ENCODE data around the gene CD8A.

The CD8A gene

GRCh38 chr2:86776532-86776931 is 14.2 kb downstream of the CD8A start:
- H3K27ac ChIP-seq (ENCODE audit: low read depth, low read length, severe bottlenecking), result no peak overlapping the region
- peaks cover 48% of the 10 kb centered on the region for H3K36me3 ChIP-seq (ENCODE audit: control insufficient read depth, insufficient read depth, low read length)
- no peak overlapping the region for H3K4me3 ChIP-seq (ENCODE audit: extremely low read depth, insufficient read depth, low read length, poor library complexity, severe bottlenecking)
- H3K4me1 ChIP-seq (ENCODE audit: control insufficient read depth, insufficient read depth, low read length, poor library complexity, severe bottlenecking), result no peaks in the 10 kb centered on the region
- H3K9me3 ChIP-seq (ENCODE audit: control insufficient read depth, low read length), result no peaks in the 10 kb centered on the region
- WGBS, 2 experiments (ENCODE audit: insufficient coverage in 2 of 2), result 98 to 100% methylated on average over 3 of the region's 7 CpGs

- no peaks in the 10 kb centered on the region for H3K4me1 ChIP-seq (ENCODE audit: control insufficient read depth, insufficient read depth, low read length, poor library complexity, severe bottlenecking)
- peaks cover 60% of the 10 kb centered on the region for H3K36me3 ChIP-seq (ENCODE audit: control insufficient read depth, insufficient read depth, low read length)
- H3K9me3 ChIP-seq (ENCODE audit: control insufficient read depth, low read length), result no peaks in the 10 kb centered on the region
- 46 to 84% methylated on average over 1 to 3 of the region's 4 CpGs for WGBS, 2 experiments (ENCODE audit: insufficient coverage in 2 of 2)
- H3K4me3 ChIP-seq (ENCODE audit: extremely low read depth, insufficient read depth, low read length, poor library complexity, severe bottlenecking), result no peak overlapping the region
- H3K27ac ChIP-seq (ENCODE audit: low read depth, low read length, severe bottlenecking), result no peak overlapping the region
Measured at GRCh38 chr2:86775338-86775737, 15.4 kb downstream of the CD8A start.

GRCh38 chr2:86774862-86775261 is 15.9 kb downstream of the CD8A start:
- no peak overlapping the region for H3K27ac ChIP-seq (ENCODE audit: low read depth, low read length, severe bottlenecking)
- no peak overlapping the region for H3K4me3 ChIP-seq (ENCODE audit: extremely low read depth, insufficient read depth, low read length, poor library complexity, severe bottlenecking)
- no peaks in the 10 kb centered on the region for H3K9me3 ChIP-seq (ENCODE audit: control insufficient read depth, low read length)
- peaks cover 62% of the 10 kb centered on the region for H3K36me3 ChIP-seq (ENCODE audit: control insufficient read depth, insufficient read depth, low read length)
- WGBS, 2 experiments (ENCODE audit: insufficient coverage in 2 of 2), result 70 to 79% methylated on average over 3 to 4 of the region's 5 CpGs
- H3K4me1 ChIP-seq (ENCODE audit: control insufficient read depth, insufficient read depth, low read length, poor library complexity, severe bottlenecking), result no peaks in the 10 kb centered on the region

GRCh38 chr2:86772611-86773010 is 18.1 kb downstream of the CD8A start:
- no peaks in the 10 kb centered on the region for H3K4me1 ChIP-seq (ENCODE audit: control insufficient read depth, insufficient read depth, low read length, poor library complexity, severe bottlenecking)
- H3K36me3 ChIP-seq (ENCODE audit: control insufficient read depth, insufficient read depth, low read length), result peaks cover 71% of the 10 kb centered on the region
- WGBS, 2 experiments (ENCODE audit: insufficient coverage in 2 of 2), result 72 to 80% methylated on average over 1 to 4 of the region's 5 CpGs
- no peak overlapping the region for H3K27ac ChIP-seq (ENCODE audit: low read depth, low read length, severe bottlenecking)
- no peak overlapping the region for H3K4me3 ChIP-seq (ENCODE audit: extremely low read depth, insufficient read depth, low read length, poor library complexity, severe bottlenecking)
- no peaks in the 10 kb centered on the region for H3K9me3 ChIP-seq (ENCODE audit: control insufficient read depth, low read length)

GRCh38 chr2:86770816-86771301 is 19.9 kb downstream of the CD8A start:
- WGBS, 2 experiments (ENCODE audit: insufficient coverage in 2 of 2), result 94 to 96% methylated on average over 6 of the region's 6 CpGs
- H3K9me3 ChIP-seq (ENCODE audit: control insufficient read depth, low read length), result no peaks in the 10 kb centered on the region
- H3K27ac ChIP-seq (ENCODE audit: low read depth, low read length, severe bottlenecking), result no peak overlapping the region
- H3K4me1 ChIP-seq (ENCODE audit: control insufficient read depth, insufficient read depth, low read length, poor library complexity, severe bottlenecking), result no peaks in the 10 kb centered on the region
- peaks cover 79% of the 10 kb centered on the region for H3K36me3 ChIP-seq (ENCODE audit: control insufficient read depth, insufficient read depth, low read length)
- no peak overlapping the region for H3K4me3 ChIP-seq (ENCODE audit: extremely low read depth, insufficient read depth, low read length, poor library complexity, severe bottlenecking)

- Histone ChIP-seq H3K36me3 (ENCODE audit: control insufficient read depth, insufficient read depth, low read length) (peaks cover 75% of the 10 kb centered on the region), H3K27ac (ENCODE audit: low read depth, low read length, severe bottlenecking) (no peak overlapping the region), H3K4me1 (ENCODE audit: control insufficient read depth, insufficient read depth, low read length, poor library complexity, severe bottlenecking) (no peaks in the 10 kb centered on the region), H3K9me3 (ENCODE audit: control insufficient read depth, low read length) (no peaks in the 10 kb centered on the region), H3K4me3 (ENCODE audit: extremely low read depth, insufficient read depth, low read length, poor library complexity, severe bottlenecking) (no peak overlapping the region)
- WGBS, 2 experiments (ENCODE audit: insufficient coverage in 2 of 2), result 82 to 93% methylated on average over 2 to 3 of the region's 4 CpGs
Measured at GRCh38 chr2:86769838-86770237, 20.9 kb downstream of the CD8A start.

GRCh38 chr2:86768189-86768949 is 22.3 kb downstream of the CD8A start:
- no peaks in the 10 kb centered on the region for H3K9me3 ChIP-seq (ENCODE audit: control insufficient read depth, low read length)
- H3K4me3 ChIP-seq (ENCODE audit: extremely low read depth, insufficient read depth, low read length, poor library complexity, severe bottlenecking), result no peak overlapping the region
- H3K36me3 ChIP-seq (ENCODE audit: control insufficient read depth, insufficient read depth, low read length), result peaks cover 60% of the 10 kb centered on the region
- H3K4me1 ChIP-seq (ENCODE audit: control insufficient read depth, insufficient read depth, low read length, poor library complexity, severe bottlenecking), result no peaks in the 10 kb centered on the region
- WGBS, 2 experiments (ENCODE audit: insufficient coverage in 2 of 2), result 93 to 98% methylated on average over 5 of the region's 5 CpGs
- no peak overlapping the region for H3K27ac ChIP-seq (ENCODE audit: low read depth, low read length, severe bottlenecking)

- Histone ChIP-seq H3K9me3 (ENCODE audit: control insufficient read depth, low read length) (no peaks in the 10 kb centered on the region), H3K4me3 (ENCODE audit: extremely low read depth, insufficient read depth, low read length, poor library complexity, severe bottlenecking) (no peak overlapping the region), H3K27ac (ENCODE audit: low read depth, low read length, severe bottlenecking) (no peak overlapping the region), H3K4me1 (ENCODE audit: control insufficient read depth, insufficient read depth, low read length, poor library complexity, severe bottlenecking) (no peaks in the 10 kb centered on the region), H3K36me3 (ENCODE audit: control insufficient read depth, insufficient read depth, low read length) (peaks cover 32% of the 10 kb centered on the region)
- WGBS, 2 experiments (ENCODE audit: insufficient coverage in 2 of 2), result no CpG with 5 or more reads among the region's 1 CpG
Measured at GRCh38 chr2:86765310-86765695, 25.4 kb downstream of the CD8A start.

- H3K4me3 ChIP-seq (ENCODE audit: extremely low read depth, insufficient read depth, low read length, poor library complexity, severe bottlenecking), result no peak overlapping the region
- WGBS, 2 experiments (ENCODE audit: insufficient coverage in 2 of 2), result 18% methylated on average over 2 of the region's 4 CpGs
- no peaks in the 10 kb centered on the region for H3K9me3 ChIP-seq (ENCODE audit: control insufficient read depth, low read length)
- H3K36me3 ChIP-seq (ENCODE audit: control insufficient read depth, insufficient read depth, low read length), result peaks cover 30% of the 10 kb centered on the region
- H3K27ac ChIP-seq (ENCODE audit: low read depth, low read length, severe bottlenecking), result no peak overlapping the region
- no peaks in the 10 kb centered on the region for H3K4me1 ChIP-seq (ENCODE audit: control insufficient read depth, insufficient read depth, low read length, poor library complexity, severe bottlenecking)
Measured at GRCh38 chr2:86764661-86765309, 25.9 kb downstream of the CD8A start.

- no peak overlapping the region for H3K4me3 ChIP-seq (ENCODE audit: extremely low read depth, insufficient read depth, low read length, poor library complexity, severe bottlenecking)
- H3K4me1 ChIP-seq (ENCODE audit: control insufficient read depth, insufficient read depth, low read length, poor library complexity, severe bottlenecking), result no peaks in the 10 kb centered on the region
- H3K36me3 ChIP-seq (ENCODE audit: control insufficient read depth, insufficient read depth, low read length), result peaks cover 9% of the 10 kb centered on the region
- H3K9me3 ChIP-seq (ENCODE audit: control insufficient read depth, low read length), result no peaks in the 10 kb centered on the region
- no peak overlapping the region for H3K27ac ChIP-seq (ENCODE audit: low read depth, low read length, severe bottlenecking)
- 100% methylated on average over 1 to 2 of the region's 4 CpGs for WGBS, 2 experiments (ENCODE audit: insufficient coverage in 2 of 2)
Measured at GRCh38 chr2:86760371-86760770, 30.3 kb downstream of the CD8A start.

- Histone ChIP-seq H3K4me3 (ENCODE audit: extremely low read depth, insufficient read depth, low read length, poor library complexity, severe bottlenecking) (no peak overlapping the region), H3K36me3 (ENCODE audit: control insufficient read depth, insufficient read depth, low read length) (peaks cover 27% of the 10 kb centered on the region), H3K9me3 (ENCODE audit: control insufficient read depth, low read length) (no peaks in the 10 kb centered on the region), H3K27ac (ENCODE audit: low read depth, low read length, severe bottlenecking) (no peak overlapping the region), H3K4me1 (ENCODE audit: control insufficient read depth, insufficient read depth, low read length, poor library complexity, severe bottlenecking) (no peaks in the 10 kb centered on the region)
- WGBS, 2 experiments (ENCODE audit: insufficient coverage in 2 of 2), result 93% methylated on average over 3 of the region's 3 CpGs; no CpG with 5 or more reads in 1 of the 2 experiments
Measured at GRCh38 chr2:86758405-86758804, 32.3 kb downstream of the CD8A start.

Measured in mesodermal cell (in vitro differentiated cells).